NOMO-1 treated with DMSO at 0.1 percent for 48 hours (cell line): ENCODE data around the gene CNMD.
A peak's percentile ranks its signal among the peaks of the same experiment; 100 is the strongest.
"Not testable (repeated sequence)": the region's sequence is repeated elsewhere in the genome, so short reads cannot be mapped to it uniquely, and the experiment has no call there.

Experiments used
- DNase-seq: peaks from one replicate; lab custom pipeline; 2025; ENCODE audit not compliant: unreplicated experiment; lab: John Stamatoyannopoulos, UW

CNMD gene

DNA sequence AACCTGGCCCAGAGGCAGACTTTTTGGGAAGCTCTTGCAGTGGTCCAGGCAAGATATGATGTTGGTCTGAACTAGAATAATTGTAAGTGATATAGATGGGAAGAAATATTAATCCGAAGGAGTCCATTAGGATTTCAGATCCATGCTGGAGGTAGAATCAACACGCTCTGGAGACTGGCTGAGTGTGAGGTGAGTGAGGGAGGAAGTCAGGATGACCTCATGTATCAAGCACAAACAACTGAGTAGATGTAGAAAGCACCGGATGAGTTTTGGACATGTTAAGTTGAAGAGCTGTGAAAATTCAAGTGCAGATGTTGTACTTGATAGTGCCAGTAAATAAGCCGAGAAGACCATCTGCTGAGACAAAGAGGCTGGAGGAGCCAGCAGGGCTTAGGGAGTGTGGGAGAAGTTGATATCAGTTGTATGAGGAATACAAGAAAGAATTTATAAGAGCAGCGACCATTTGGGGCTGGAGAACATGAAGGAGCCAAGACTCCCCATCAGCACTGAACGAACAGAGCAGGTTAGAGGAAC lies 5.3 kb upstream of the CNMD start:
- no peak for DNase-seq

DNA sequence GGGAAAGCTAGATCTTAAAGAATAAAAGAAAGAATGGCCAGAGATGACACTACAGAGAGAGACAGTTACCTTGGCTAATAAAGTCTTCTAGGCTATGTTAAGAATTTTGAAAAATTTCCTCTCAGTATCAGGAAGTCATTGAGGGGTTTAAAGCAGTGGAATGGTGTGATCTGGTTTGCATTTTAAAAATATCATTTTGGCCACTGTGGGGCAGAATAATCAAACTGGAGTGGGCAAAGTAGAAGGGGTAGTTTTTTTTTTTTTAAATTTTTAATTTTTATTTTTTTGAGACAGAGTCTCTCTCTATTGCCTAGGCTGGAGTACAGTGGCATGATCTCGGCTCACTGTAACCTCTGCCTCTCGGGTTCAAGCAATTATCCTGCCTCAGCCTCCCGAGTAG lies 4.4 kb upstream of the CNMD start:
- no peak for DNase-seq

DNA sequence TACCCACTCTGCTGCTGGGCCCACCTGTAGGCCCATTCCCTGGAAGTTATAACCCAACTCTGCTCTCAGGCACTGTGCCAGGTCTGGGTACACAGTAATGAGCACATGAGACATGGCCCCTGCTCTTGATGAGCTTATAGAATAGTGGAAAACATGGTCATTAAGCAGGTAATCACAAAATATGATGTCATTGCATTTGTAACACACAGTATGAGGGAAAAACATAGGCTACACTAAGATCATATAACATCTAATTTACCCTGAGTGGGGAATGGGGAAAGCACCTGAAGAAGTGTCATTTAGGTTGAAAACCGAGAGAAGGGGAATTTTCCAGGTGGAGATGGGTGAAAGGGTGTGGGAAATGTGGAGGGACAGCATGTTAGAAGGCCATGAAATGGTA lies 3.9 kb upstream of the CNMD start:
- DNase-seq = no peak

DNA sequence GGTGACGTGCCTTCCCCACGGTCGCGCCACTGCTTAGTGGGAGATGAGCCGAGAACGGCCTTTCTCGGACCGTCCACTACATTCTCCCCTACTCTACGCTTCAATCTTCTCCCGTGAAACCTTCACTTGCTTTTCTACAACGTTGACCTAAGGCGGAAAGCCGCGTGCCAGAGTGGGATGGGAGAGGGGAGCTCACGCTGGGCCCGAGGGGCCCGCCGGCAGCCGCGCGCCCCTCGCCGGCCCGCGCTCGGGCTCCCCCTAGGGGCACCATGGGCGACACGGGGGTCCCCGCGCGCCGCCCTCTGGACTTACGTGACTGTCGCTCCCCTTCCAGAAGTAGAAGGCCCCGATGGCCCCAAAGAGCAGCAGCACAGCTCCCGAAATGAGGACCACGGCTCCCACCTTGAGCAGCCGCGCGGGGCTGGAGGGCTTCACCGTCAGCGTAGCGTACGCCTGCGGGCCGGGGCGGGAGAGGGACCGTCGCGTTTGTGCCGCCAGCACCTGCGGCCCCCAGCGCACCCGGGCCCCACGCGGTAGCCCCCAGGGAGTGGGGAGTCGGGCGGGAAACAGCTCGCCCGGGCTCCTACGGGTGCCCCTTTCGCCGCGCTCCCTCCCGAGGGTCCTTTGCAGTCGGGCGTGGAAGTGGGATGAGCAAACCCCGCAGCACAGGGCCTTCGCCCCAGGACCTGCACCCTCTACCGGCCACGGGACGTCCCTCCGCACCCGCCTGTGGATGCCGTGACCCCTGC lies 727 bp downstream of the CNMD start:
- no peak for DNase-seq

DNA sequence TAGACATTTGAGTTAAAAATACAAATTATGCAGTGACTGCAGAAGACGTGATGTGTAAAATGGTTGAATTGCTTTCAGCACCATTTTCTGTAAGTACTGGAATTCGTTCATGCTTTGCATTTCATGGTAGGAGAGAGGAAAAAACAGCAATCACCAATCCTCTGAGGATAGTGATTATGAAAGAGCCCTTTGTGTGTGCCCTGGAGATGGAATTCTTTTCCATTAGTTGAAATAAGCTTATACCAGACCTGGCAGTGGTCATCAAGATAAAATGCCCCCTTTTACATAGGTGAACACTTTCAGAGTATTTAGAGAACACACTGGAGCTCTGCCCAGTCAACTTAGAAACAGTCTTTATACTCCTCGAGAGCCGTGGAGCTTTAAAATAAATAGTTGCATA lies 1.7 kb downstream of the CNMD start:
- DNase-seq = no peak

DNA sequence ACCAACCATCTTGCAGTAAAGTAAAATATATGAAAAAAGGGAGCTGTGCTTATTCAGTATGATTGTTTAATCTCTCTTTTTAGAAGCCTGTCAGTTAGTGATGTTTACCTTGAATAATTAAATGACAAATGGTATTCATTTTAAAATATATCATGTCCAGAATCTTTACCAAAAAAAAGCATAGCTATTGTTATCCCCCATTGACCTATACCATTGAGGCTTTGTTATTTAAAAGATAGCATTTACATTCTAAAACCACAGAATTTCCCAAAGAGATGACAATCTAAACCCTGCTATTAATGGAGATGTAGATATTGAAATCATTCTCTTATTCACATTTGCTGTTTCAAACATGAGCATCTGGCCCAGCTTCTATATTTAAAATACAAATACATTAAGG lies 2.2 kb downstream of the CNMD start:
- no peak for DNase-seq

DNA sequence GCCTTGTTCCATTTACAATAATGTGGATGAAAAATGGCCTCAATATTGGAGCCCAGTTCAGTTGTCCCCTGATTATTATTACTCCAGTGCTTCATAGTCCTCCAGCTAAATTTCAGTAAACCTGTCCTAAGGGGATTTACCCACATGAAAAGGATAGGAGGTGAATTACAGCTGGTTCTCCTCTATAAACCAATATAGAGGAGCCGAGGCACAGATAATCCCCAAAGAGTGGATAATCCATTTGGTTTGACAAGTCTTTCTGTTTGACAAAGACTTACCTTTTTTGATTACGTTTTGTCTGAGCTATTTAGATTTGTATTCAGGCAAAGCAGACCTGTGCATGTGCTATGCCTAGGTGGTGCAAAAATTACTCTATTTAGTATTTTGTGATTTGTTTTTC lies 2.7 kb downstream of the CNMD start:
- DNase-seq = no peak

DNA sequence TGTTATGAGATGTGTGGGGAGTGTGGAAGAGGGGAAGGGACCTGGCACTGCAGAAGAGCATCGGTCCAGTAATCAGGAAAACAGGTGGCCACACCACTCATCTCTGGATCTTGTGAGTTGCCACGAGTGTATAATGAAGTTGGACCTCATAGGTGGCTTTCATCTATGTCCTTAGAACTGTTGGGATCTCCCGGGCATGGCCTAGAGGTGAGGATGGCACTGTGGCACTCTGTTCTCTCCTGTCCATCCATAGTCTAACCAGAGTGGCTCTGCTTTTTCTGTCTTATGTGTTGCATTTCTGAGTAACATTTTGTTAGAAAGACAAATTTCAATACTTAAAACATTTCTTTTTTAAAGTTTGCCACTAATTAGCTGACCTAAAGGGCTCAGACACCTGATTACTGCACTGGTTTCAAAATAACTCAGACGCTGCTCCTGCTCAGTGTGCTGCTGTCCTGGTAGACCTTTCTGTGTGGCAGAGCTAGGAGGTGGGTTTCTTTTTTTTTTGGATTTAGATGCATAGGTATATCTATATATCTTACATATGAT lies 5.5 kb downstream of the CNMD start:
- DNase-seq = no peak

DNA sequence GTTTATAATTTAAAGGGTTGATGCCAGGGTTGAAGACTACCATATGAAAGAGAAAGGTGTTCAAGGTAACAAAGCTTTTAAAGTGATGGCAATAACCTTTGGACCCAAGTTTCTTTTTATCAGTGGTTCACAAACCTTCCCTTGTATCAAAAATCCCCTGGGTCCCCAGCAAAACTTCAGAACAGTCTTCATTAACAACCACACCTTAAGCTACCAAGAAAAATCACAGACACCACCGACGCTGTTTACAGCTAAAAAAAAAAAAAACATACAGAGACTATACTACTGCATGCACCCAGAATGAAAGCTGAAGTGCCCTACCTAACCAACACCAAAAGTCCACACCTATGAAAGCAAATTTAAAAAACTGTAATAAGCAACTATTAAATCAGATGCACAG lies 13.4 kb downstream of the CNMD start:
- no peak for DNase-seq

DNA sequence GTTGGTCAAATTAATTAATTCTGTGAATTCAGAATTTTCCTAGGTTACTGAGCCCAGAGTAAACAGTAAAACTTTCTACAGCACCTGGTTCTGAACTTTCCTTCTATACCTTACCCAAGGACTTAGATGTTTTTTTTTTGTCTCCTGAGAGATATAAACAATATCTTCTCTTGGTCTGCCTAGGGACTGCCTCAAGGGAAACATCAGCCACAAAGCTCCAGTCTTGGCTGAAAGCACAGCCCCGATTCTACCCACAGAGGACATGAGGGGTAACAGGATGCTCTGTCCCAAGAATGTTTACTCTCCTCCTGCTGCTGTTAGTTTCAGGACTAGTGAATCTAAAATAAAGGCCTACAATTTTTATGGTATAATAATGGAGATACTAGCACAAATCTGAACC lies 14.3 kb downstream of the CNMD start:
- DNase-seq = no peak

DNA sequence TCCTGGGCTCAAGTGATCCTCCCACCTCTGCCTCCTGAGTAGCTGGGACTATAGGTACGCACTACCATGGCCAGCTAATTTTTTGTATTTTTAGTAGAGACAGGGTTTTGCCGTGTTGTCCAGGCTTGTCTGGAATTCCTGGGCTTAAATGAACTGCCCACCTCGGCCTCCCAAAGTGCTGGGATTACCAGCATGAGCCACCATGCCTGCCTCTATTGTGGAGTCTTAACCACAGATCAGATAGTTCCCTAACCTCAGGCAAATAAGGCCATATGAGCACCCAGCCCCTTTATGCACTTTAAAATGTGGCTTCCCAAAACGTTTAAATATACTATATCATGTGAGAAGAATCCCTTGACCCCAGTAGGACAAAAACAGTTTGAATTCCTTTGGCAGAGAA lies 16.4 kb downstream of the CNMD start:
- no peak for DNase-seq

DNA sequence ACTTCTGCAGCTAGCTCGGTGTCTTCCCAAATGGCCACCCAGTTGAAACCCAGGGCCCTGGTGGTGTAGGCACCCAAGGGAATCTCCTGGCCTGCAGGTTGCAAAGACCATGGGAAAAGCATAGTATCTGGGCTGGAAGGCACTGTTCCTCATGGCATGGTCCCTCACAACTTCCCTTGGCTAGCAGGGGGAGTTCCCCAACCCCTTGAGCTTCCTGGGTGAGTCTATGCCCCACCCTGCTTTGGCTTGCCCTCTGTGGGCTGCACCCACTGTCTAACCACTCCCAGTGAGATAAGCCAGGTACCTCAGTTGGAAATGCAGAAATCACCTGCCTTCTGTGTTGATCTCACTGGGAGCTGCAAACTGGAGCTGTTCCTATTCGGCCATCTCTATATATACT lies 18.3 kb downstream of the CNMD start:
- not testable (repeated sequence) for DNase-seq

DNA sequence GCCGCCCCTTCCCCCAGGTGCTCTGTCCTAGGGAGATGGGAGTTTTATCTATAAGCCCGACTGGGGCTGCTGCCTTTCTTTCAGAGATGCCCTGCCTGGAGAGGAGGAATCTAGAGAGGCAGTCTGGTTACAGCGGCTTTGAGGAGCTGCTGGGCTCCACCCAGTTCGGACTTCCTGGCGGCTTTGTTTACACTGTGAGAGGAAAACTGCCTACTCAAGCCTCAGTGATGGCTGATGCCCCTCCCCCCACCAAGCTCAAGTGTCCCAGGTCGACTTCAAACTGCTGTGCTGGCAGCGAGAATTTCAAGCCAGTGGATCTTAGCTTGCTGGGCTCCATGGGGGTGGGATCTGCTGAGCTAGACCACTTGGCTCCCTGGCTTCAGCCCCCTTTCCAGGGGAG lies 18.7 kb downstream of the CNMD start:
- DNase-seq = not testable (repeated sequence)

DNA sequence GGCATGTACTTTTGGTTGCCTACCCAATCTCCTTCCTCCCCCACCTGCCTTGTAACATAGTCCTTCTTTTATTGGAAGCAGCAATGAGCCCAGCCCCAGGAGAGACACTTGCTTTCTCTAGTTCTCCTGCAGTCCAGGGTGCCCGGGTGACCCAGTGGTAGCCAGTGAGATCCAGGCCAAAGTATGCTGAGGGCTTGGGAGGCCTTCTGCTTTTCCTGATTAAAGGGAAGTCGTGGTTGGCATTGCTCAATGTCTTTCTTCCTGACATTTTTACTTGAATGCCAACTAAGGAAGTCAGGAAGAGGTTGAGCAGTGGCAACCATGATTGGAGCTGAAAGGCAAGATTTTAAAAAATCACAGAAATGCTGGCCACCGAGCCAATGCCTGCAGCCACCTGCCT lies 25.7 kb downstream of the CNMD start:
- DNase-seq = peak; percentile 9

DNA sequence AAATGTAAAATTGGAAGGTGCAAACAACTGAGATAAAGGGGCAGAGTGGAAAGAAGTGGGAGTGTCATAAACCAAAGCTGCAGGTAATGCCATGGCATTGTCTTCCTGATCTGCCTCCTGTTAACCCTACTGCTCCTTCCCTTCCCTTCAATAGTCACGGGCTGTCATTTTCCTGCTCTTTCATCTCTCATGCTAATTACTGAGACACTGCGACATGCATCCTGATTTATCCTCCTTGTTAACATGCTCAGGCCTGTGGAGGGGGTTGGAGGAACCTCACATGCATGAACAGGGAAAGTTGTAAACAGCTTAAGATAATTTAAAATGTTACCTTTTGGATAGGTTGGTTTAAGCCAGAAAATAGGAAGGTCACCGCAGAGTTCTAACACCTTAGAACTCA lies 27.2 kb downstream of the CNMD start:
- no peak for DNase-seq

DNA sequence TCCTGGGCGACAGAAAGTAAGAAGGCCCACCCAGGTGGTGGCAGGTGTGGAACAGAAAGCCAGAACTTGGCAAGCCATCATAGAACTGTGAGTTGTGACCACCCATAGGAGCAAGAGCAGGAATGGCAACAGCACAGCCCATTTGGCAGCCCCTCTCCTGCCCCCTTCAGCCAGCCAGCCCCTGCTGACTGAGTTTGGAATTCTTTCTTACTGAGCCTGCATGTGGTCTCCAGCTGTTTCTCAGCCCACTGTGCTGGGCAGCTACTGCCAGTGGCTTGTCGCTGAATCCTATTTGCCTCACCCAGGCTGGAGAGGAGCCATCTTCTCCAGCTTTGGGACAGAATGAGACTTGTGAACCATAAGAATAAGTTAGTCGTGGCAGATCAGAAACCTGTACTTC lies 28.3 kb downstream of the CNMD start:
- DNase-seq = no peak

DNA sequence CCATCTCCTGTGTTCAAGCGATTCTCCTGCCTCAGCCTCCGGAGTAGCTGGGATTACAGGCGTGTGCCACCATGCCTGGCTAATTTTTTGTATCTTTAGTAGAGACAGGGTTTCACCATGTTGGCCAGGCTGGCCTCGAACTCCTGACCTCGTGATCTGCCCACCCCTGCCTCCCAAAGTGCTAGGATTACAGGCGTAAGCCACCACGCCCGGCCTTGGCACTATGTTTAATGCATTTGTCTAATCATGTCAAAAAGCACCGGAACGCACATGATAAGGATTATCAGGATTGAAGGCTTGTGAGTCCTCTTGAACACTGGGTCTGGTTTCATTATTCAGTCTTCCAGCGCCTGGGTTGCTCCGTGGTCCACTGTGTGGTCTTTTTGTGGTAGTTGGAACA lies 31.4 kb downstream of the CNMD start:
- not testable (repeated sequence) for DNase-seq

DNA sequence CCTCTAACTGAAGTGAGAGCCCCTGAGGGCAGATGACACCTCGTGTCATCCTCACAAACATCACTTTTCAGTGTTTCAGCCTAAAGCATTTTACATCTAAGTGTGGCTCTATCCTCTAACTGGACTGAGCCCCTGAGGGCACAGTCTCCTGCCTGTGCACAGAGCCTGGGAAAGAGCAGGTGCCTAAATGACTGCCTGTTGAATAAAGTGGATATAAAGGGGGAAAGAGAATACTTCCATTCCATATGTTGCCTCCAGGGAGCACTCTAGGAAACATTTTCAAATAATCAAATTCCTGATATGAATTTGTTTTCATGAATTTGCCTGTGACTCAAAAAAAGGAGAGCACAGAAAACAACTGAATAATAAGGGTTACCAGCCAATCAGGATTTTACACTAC lies 32.2 kb downstream of the CNMD start:
- no peak for DNase-seq

DNA sequence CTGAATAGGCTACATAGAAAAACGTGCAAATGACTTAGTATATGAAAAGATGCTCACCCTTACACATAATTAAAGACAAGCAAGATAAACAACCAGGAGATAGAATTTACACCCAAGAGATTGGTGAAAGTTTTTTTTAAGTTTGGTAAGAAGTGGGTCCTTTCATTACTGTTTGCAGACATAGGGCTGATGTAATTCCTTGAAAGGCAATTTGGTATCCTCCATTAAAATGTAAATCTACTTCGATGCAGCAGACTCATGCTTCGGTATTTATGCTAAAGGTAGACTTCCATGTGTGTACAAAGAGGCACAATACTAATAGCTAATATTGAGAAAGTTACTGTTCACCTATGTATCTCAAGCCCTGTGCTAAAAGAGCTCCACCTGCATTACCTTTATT lies 33.5 kb downstream of the CNMD start:
- DNase-seq = no peak

DNA sequence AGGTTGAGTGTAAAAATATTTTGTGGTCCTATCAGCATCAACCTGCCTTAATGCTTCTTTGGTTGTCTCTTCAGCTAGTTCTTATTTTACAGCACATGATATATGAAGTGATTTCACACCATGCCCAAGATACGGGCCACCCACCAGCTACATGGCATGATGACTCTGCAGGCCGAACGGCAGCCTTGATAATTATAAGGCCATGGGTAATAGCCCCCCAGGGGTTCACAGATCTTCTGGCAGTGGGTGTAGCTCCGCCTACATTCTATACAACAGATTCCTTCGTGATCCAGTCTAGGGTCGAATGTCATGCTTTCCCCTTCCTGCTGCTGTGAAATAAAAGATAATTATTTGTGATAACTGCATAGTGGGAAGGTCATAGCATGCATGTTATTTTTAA lies 36.1 kb downstream of the CNMD start:
- DNase-seq = no peak

DNA sequence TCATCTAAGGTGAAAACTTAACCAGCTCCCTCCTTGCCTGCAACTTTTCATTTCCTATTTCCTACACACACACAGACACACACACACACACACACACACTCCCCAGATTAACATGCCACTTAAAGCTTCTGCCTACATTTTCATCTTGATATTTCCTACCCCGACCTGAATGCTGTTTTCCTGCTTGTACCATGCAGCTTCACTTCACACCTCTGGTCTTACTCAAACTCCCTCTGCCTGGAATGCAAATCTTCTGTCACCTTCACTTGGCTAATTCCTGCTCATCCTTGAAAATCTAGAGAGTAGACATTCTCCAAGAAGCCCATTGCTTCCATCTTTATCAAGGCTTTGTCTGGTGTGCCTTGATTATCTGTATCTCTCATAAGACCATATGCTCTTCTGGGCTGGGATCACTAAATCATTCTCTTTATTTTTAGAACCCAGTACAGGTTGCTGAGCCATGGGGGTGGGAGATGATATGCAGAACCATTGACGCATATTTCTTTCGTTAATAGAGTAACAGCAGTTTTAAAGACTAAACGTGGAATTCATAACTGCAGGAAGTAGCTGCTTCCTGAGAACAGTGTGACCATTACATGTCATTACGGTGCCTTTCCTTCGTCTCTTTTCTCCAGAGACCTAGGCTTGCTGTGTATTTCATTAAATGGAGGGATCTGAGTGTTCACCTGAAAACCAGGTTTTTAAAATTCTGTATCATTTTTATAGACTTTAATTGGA lies 37.7 kb downstream of the CNMD start:
- no peak for DNase-seq

DNA sequence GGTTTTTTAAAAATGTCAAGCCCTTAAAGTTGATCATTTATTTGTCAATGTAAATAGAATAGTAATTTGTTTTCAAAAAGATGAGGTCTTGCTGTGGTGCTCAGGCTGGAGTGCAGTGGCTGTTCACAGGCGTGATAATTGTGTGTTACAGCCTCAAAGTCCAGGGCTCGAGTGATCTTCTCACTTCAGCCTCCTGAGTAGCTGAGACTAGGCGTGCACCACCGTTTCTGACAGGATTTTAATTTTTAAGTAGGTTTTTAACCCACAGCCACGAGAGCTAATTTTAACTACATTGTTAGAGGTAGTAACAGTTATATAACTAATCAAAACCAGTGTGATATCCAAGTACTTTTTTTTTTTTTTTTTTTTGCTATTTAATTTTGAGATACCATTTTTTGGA lies 43.1 kb downstream of the CNMD start:
- DNase-seq = no peak
